HG03066 (cell line): ENCODE measurements around the gene LLGL2.
A peak's percentile ranks its signal among the peaks of the same experiment; 100 is the strongest.
"Not testable (repeated sequence)": the region's sequence is repeated elsewhere in the genome, so short reads cannot be mapped to it uniquely, and the experiment has no call there.

ENCODE experiments used
- ATAC-seq: cut with Tn5 transposase; IDR thresholded peaks from one replicate; pipeline ENCODE4 v1.9.1; 2021; ENCODE audit warnings: low read depth; ENCODE audit not compliant: unreplicated experiment

LLGL2 gene

DNA sequence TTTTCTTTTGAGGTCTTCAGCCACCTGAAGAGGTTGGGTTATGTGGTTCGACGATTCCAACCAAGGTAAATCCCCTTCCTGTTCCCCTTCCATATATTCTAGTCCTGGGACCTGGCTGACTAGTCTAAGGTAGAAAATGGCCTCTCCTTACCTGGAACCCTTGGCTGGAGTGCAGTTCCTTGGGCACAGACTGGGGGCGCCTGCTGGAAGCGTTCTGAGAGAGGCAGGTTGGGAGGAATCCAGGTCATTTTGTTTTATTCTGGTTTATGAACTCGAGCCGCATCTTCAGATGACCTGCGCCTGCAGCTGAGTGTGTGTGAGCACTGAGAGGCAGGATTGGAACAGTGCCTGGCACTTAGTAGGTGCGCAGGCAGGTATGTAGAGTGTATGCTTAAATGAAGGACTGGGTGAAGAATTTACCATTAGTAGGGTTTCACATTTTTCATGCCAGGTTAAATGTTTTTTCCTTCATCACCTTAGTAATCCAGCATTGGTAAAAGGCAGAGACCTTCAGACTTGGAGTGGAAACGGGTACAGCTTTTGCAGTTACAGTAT lies 6.4 kb upstream of the LLGL2 start:
- ATAC-seq: no peak

DNA sequence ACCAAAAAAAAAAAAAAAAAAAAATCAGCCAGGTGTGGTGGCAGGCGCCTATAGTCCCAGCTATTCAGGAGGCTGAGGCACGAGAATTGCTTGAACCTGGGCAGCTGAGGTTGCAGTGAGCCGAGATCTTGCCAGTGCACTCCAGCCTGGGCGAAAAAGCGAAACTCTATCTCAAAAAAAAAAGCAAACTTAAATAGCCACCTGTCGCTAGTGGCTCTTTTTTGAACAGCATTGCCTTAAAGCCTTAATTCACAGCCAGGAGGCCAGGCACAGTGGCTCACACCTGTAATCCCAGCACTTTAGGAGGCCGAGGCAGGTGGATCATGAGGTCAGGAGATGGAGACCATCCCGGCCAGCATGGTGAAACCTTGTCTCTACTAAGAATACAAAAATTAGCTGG lies 5.1 kb upstream of the LLGL2 start:
- not testable (repeated sequence) for ATAC-seq

DNA sequence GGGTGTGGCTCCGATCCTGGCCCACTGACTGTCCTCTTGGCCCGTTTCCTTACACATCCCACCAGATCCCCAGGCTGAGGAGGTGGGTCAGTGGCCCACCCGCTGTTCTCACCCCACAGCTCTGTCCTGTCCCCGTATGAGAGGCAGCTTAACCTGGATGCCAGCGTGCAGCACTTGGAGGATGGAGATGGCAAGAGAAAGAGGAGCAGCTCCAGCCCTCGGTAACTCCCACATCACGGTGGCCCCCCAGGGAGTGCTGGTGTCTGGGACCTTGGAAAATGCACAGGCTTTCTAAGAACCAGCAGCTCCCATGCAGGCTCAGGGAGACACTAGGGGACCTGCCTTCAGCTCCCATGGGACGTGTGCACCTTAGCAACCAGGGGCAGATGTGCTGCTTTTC lies 4.2 kb upstream of the LLGL2 start:
- no peak for ATAC-seq

DNA sequence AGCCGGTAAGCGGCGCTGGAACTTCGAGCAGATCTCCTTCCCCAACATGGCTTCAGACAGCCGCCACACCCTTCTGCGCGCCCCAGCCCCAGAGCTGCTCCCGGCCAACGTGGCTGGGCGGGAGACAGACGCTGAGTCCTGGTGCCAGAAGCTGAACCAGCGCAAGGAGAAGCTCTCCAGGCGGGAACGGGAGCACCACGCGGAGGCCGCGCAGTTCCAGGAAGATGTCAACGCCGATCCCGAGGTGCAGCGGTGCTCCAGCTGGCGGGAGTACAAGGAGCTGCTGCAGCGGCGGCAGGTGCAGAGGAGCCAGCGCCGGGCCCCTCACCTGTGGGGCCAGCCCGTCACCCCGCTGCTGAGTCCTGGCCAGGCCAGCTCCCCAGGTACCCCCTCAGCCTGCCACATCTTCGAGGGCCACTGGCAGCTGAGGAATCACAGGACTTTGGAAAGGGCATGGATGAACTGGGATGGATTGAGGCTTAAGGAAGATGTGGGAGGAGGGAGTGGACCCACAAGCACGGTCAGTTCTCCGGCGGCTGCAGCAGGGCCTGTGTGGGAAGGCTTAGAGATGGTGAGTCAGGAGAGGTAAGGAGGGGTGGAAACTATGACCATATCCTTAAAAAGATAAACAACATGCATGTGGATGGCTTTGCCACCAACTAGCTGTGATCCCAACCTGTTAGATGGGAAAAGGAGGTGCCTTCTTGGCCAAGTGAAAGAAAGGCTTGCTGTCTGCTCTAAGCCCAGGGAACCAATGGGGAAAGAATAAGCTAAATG lies 3.4 kb upstream of the LLGL2 start:
- no peak for ATAC-seq

DNA sequence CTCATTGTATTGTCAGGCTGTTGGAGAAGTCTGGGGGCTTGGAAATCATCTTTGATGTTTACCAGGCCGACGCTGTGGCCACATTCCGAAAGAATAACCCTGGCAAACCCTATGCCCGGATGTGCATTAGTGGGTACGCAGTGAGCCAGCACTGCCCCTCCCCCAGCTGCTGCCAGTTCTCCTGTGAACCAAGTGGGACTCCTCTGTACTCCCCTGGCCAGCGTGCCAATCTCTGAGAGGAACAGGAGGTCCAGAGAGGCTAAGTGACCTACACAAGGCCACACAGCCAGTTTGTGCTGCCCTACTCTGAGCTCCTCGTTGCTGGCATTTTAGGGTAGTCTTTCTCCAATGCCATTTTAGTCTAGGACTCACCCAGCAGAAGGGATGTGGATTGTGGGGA lies 1.9 kb upstream of the LLGL2 start:
- ATAC-seq: no peak

DNA sequence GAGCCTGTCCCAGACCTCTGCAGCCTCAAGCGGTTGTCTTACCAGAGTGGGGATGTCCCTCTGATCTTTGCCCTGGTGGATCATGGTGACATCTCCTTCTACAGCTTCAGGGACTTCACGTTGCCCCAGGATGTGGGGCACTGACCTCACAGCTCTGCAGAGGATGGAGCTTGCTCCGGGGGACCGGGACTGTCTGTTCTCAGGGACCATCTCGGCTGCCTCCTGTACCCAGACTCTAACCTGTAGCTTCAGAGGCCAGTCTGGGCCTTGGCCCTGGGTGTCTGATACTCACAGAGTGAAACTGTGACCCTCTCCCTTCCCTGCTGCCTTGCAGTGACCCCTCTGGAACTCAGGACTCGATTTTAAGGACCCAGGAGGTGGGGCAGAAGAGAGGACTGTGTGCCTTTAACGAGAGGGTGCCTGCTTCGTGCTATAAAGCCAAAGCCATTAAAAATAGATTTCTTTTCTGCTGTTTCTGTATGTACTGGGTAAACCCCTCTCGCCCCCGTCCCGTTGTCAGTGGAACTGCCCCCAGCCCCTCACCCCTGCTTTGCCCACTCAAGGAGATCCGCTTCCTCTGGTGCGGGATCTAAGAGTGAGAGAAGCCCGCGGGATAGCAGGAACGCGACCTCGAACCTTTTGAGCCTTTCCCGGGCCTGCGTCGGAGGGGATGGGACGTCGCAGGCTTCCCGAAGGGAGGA lies 1.1 kb upstream of the LLGL2 start:
- ATAC-seq: no peak

DNA sequence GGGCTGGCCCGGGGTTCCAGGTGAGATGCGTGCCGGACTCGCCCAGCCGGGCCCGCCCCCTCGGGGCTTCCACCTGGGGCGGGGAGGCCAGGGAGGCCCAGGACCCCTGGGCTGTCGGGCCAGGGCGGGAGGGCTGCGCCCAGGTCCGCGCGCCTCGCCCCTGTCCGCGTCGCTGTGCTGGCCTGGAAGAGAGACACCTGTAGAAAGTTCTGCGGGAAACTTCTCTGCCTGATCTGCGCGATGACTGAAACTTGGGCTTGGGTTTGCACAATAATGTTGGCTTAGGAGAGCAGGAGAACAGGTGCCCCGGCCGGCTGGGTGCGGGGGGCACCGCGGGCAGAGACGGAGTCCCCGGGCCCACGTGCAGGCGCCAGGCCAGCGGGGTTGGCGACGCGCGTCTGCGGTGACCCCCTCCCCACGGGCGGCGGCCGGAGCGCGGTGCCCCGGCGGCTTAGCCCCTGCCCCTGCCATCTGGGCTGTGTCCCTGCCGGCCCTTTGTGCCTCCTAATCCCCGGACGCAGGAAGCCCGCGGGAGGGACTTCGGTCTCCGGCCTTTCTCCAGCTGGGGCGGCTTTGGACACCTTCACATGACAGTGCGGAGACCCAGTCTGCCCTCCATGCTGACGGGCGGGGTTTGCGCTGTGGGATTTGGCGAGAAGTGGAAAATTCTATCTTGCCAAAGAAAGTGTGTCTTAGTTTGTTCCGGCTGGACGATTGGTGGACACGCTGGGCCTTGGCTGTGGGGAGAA lies 483 bp downstream of the LLGL2 start:
- ATAC-seq: peak; percentile 13

DNA sequence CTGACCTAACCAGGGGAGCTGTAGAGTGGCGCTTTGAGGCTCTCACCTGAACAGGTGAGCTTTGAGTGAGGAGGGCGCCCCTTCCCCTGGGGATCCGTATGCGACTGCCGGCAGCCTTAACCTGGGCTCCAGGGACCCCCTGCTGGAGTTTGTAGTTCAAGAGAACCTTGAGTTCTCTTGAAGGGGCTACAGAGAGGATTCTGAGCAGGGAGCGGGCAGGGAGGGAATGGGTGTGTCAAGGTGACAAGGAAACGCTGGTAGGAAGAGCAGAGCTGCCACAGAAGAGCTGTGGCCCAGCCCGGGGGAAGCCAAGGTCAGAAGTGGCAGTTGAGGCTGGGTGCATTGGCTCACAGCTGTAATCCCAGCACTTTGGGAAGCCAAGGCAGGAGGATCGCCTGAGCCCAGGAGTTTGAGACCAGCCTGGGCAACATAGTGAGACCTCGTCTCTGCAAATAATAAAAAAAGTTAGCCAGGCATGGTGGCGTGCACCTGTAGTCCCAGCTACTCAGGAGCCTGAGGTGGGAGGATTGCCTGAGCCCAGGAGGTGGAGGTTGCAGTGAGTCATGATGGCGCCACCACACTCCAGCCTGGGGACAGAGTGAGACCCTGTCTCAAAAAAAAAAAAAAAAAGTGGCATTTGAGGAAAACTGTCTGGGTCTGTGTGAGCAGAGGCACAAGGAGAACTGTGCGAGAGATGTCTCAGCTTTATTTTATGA lies 1.2 kb downstream of the LLGL2 start:
- ATAC-seq: no peak

DNA sequence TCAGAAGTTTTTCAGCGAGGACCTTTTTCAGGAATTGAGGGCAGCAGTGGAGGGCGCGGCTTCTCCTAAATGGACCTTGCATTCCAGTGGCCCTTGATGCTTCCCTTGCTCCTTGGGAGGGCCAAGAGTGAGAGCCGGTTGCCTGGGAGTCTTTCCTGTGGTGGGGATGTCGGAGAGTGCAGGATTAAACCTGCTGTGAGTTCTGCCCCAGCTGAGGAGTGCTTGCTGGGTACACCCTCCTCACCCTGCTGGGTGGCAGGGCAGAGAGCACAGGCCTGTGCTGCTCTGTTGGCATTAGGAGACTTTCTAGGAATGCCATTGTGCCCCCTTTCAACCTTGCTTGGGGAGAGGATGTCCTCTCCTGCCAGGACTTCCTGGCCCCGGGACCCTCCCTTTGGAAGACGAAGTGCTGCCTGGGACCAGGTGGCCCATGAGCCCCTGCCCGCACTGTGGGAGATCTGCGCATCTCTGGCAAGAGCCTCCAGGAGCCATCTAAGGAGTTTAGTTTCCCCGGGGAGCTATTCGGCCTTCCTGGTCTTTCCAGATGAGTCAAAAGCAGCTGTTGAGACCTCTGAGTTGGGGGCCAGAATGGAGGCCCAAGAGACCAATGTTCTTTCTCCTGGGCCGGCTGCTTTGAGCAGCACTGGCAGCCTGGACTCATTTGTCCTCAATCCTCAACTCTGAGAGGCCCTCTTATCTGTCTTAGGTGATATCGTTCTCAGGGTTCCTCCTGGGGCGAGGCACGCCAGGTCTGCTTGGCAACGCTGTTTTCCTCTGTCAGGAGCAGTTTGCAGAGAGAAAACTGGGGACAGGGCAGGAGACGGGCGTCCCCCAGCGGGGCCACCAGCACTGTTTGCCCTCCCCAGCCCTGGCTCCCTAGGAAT lies 5.6 kb downstream of the LLGL2 start:
- no peak for ATAC-seq

DNA sequence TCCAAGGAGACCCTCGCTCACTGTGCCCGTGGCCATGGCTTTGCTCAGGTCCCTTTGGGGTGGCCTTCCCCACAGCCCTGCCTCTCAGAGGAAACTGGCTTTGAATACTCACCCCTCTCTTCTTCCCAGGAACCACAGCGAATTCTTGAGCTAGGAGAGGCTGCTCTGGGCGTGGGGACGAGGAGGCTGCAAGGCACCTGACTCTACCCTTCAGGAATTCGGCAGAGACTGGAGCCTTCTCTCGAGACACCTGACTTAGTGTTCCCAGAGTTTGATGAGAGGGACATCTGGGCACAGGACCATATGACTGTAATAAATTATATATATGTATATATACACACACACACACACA lies 6.2 kb downstream of the LLGL2 start:
- ATAC-seq: no peak

DNA sequence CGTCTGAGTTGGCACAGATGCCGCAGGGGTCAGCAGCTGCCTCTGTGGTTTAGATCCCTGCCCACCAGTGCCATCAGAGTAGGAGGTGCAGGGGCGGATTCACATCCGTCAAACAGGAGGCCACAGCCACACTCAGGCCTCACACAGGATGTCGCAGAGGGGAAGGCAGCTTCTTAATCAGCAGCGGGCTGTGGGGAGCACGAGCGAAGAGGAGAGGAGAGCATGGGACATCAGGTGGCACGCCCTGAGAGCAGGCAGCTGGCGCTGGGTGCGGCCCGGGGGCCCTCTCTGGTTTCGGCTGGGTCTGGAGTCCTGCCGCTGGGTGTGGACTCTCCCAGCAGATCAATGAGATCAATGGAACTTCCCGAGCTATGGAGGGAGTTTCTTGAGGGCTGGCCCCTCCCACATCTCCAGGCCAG lies 9.6 kb downstream of the LLGL2 start:
- ATAC-seq: no peak

DNA sequence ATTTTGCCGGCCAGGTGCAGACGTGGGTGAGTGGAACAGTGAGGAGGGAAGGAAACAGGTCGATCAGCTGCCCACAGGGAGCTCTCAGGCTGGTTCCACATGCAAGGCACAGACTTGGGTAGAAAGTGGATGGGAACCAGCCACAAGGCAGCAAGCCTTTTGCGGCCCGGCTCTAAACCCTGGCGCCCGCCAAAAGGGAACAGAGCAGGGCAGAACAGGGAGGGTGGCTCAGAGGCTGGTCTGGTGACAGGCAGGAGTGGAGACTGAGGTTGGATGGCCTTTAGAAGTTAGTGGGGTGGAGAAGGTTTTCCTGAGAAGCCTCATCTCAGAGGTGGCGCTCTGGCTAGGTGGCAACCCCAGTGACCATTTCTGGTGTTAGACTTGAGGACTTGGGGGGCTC lies 10.4 kb downstream of the LLGL2 start:
- no peak for ATAC-seq

DNA sequence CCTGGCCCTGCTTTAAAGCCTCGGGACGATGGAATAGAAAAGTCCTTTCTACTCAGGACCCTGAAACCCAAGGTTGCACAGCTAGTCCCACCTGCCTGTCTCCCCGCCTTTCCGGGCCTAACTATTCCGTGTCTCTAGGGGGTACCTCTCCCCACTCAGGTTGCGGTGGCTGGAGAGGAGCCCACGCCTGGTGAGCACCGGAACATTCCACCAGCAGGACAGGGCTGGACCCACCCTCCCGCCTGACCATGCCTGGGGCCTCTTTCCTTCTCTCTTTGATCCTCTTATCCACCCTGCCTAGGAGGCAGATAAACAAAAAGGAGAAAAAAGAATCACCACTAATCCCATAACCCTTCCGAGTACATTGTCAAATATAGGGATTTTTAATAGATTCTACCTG lies 10.9 kb downstream of the LLGL2 start:
- no peak for ATAC-seq

DNA sequence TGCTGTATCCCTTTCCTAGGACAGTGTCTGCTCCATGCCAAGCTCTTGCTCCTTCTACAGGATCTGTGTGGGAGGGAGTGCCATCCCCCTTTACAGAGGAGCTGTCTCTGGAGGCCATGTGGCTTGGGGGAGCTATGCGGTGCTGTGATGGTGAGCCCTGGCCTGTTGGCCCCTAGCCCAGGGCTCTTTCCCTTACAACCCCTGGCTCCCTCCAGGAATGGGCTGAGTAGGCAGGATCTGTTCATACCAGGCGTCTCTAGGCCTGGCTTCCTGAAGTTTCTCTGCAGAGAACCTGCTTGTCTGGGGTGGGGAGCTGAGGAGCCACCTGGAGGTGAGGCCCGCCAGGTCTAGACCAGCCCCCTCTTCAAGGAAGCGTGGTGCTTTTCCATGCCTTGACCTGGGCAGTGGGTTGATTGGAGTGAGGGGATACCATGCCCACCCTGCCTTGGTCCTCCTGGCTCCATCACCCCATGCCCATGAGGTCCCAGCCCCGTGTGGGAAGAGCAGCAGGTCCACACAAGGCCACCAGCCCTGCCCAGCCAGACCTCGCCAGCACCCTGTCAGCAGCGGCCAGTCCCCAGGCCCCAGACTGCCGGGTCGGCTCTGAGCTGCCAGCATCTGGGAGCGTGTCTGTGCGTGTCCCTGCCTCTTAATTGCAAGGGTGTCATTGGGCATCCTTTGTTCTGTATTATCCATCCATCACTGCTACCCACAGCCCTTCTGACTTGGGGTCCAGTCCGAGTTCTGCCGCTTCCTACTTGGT lies 14.7 kb downstream of the LLGL2 start:
- ATAC-seq: no peak

DNA sequence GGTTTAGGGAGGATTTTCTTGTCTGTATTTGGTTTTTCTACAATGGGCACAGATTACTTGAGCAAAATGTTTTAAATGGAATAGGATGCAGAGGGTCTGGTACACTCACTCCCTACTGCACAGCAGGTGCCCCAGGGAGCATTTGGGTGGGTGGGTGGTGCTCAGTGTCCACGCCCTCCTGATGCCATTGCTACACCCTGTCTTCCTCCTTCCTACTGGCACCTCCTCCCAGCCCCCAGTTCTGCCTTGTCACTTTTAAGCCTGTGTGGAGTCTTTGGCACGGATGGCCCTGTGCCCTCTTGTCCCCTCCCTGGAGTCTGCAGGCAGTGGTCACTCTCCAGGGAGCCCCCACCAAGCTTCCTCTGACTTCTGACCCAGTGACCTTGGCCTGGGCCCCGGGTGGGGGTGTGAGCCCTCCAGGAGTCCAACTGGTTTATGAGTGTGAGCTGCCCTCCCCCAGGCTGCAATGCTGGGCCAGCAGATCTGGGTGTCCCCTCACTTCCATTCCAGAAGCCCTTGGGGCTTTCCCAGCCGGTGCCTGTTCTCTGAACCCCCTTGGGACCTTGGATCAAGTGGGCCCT lies 15.5 kb downstream of the LLGL2 start:
- no peak for ATAC-seq

DNA sequence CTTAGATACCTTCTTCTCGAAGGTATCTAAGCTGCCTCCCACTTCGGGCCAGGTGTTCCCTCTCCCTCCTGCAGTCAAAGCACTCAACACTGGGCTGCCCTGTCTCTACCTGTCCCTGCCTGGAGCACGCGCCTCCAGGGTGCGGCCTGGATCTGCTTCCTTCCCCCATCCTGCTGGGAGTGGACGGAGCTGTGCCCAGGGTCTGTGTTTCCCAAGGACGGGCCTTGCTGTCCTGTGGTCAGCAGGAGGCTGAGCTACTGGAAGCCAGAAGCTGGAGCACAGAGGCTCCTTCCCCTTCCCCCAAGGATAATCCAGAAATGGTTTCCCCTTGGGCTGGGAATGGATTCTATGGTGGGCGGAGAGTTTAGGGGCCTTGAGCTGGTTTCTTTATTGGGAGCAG lies 16.7 kb downstream of the LLGL2 start:
- ATAC-seq: no peak

DNA sequence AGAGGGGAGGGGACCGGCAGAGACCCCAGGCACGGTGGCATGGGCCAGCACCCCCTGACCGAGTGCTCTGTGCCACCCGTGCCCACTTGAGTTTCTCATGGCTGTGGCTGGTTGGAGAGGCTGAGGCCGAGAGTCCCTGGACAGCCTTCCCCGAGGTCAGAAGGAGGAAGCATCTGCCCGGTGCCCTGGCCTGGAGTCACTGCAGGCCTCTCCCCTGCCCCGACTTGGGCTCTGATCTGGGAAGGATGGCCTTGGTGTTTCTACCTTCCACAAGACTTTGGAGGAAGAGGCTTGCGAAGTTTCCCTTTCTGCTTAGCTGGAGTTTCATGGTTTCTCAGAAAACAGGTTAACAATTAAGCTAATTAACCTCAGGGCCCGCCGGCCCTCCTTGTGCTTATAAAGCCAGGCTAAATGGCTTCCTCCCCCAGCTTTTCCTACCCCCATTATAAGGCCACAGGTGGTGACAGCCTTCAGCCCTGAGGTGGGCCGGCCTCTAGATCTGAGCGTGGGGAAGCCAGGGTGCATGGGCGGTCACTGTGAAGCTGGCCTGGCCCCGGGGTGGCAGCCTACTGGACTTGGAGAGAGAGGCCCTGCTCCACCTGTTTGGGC lies 17.3 kb downstream of the LLGL2 start:
- ATAC-seq: no peak

DNA sequence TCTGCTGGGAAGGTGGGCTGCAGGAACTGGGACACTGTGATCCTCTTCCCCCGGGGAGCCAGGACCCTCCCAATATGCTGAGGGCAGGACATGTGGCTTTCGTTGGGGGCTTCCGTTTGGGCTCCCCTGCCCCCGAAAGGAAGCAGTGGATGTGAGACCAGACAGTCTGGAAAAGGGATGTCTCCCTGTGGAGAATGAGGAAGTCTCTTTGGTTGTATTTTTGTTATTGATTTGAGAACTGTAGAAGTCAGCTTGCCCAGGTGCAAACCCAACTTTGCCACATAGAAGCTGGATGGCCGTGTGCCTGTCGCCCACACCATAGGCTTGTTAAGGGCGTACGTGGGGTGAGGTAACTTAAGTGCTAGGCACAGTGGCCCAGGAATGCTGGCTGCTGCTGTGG lies 18.8 kb downstream of the LLGL2 start:
- ATAC-seq: no peak
